NCI-H1048 (cell line): ENCODE data around the gene KCNQ1.

Source experiments
- DNase-seq: peaks from one replicate; lab custom pipeline; 2025; lab: John Stamatoyannopoulos, UW

The KCNQ1 gene

GRCh38 chr11:2767801-2768200 lies 323.0 kb downstream of the KCNQ1 start:
- DNase-seq, result no peak

- no peak for DNase-seq
Observed at GRCh38 chr11:2768471-2769408, 323.9 kb downstream of the KCNQ1 start.

GRCh38 chr11:2769409-2770095 lies 324.7 kb downstream of the KCNQ1 start:
- DNase-seq, result no peak

GRCh38 chr11:2770096-2770751 lies 325.4 kb downstream of the KCNQ1 start:
- DNase-seq, result no peak

- DNase-seq, result no peak
Observed at GRCh38 chr11:2770761-2771301, 326.0 kb downstream of the KCNQ1 start.

- no peak for DNase-seq
Observed at GRCh38 chr11:2771758-2772466, 327.1 kb downstream of the KCNQ1 start.

- no peak for DNase-seq
Observed at GRCh38 chr11:2772544-2773031, 327.8 kb downstream of the KCNQ1 start.

- no peak for DNase-seq
Observed at GRCh38 chr11:2774173-2775082, 329.6 kb downstream of the KCNQ1 start.

GRCh38 chr11:2775083-2775625 lies 330.3 kb downstream of the KCNQ1 start:
- no peak for DNase-seq

- no peak for DNase-seq
Observed at GRCh38 chr11:2775626-2776350, 331.0 kb downstream of the KCNQ1 start.

GRCh38 chr11:2776351-2777061 lies 331.7 kb downstream of the KCNQ1 start:
- no peak for DNase-seq

GRCh38 chr11:2777386-2777785 lies 332.6 kb downstream of the KCNQ1 start:
- DNase-seq, result no peak

GRCh38 chr11:2777871-2778629 lies 333.2 kb downstream of the KCNQ1 start:
- DNase-seq, result no peak

GRCh38 chr11:2778630-2779498 lies 334.1 kb downstream of the KCNQ1 start:
- DNase-seq, result peak; percentile 2

- no peak for DNase-seq
Observed at GRCh38 chr11:2779499-2779980, 334.7 kb downstream of the KCNQ1 start.

GRCh38 chr11:2779981-2780849 lies 335.4 kb downstream of the KCNQ1 start:
- DNase-seq, result no peak
